GM19099 (cell line): ENCODE results near the gene GLTP.

Experiments used
- POLR2A ChIP-seq: IDR thresholded peaks from 3 replicates; pipeline ENCODE4 v1.6.1; 2011; ENCODE audit warnings: low read depth; ENCODE audit not compliant: insufficient read length; ENCODE audit errors: extremely low read depth

GLTP gene

DNA sequence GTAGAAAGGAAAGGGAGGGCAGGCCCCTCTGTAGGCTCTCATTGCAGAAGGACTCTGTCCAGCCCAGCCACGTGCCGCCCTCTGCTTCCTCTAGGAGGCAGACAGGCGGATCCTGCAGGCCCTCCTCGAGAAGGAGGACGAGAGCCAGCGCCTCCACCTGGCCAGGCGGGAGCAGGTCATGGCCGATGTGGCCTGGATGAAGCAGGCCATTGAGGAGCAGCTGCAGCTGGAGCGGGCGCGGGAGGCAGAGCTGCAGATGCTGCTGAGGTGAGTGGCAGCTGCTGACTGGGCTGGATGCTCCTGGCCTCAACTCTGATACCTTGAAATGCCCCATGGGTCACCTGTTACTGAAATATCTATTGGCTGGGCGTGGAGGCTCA, 30.6 kb upstream of the GLTP start:
- TF ChIP-seq POLR2A, result no peak

- no peak for TF ChIP-seq POLR2A
These were observed 30.1 kb upstream of the GLTP start for GRCh38 chr12:109910254-109910968.

DNA sequence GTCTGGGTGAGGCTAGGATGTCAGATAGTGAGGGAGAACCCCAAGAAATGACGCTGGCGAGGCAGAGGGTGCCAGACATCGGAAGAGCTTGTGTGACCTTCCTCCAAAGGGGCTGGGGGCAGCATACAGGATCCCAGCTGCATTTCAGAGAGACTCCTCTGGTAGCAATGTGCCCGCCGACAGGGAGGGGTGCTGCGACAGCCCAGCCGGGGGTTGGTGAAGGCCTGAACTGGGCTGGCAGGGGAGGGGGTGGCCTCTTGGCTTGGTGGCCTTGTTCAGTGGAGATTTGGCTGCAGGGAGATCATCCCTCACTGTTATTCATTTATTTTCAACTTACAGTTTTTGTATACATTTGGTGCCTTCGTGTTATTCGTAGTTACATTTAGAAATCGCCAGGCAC, 25.0 kb upstream of the GLTP start:
- no peak for TF ChIP-seq POLR2A

DNA sequence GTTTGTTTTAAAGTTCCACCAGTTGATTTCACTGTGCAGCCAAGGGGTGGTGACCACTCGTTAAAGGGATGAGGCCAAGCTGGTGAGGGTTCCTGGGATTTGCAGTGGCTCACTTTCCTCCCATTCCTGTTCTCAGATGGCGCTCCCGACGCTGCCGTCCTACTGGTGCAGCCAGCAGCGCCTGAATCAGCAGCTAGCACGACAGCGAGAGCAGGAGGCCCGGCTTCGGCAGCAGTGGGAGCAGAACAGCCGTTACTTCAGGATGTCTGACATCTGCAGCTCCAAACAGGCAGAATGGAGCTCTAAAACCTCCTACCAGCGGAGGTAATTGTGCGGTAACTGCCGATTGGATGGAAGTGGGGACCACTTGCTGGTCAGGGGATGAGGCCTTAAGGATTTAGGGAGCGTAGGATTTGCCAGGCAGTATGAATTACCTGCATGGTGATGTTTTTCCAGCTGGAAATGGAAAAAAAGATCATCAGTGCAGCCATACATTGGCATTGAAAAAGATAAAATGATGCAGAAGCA, 22.6 kb upstream of the GLTP start:
- no peak for TF ChIP-seq POLR2A

DNA sequence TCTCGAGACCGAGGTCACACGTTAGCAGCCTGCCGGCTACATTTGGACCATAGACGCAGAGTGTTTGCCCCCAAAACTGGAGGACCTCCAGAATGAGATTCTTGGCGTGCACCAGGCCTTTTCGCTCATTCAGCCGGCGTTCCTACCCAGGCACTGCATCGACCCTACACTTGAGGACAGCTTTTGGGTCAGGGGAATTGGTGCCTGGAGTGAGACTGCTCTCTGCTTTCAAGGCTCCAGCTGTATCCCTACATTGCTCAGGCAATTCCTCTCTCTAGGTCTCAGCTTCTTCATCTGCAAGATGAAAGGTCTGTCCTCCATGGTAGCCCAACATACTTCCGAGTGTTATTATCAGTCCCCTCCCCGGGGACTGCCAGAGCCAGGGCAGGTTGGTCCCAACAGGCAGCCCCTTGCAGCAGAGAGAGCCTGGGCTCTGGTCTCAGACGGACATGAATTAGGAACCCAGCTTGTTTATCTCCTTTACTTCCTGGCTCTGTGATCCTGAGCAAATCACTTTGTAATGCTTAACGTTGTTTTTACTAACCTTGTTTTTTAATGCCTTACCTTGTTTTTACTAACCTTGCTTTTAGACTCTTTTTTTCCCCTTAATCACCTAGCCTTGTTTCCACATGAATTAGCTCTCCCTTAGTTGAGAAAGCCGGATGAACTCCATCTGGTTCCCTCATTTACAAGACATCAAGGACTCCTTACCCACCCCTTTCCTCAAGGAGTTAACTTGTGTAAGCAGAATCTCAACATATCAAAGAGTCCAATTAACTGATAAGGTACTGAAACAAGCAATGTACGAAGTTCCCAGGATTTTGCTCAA, 20.6 kb upstream of the GLTP start:
- no peak for TF ChIP-seq POLR2A

GRCh38 chr12:109899783-109900751, 19.7 kb upstream of the GLTP start, which contains the start of gene TCHP:
TSS of gene TCHP (plus strand) at chr12:109900274. CDS start at chr12:109903027, 2,753 bp downstream.
- peak; percentile 57 for TF ChIP-seq POLR2A

- no peak for TF ChIP-seq POLR2A
These were observed 16.7 kb upstream of the GLTP start for GRCh38 chr12:109897029-109897428.

DNA sequence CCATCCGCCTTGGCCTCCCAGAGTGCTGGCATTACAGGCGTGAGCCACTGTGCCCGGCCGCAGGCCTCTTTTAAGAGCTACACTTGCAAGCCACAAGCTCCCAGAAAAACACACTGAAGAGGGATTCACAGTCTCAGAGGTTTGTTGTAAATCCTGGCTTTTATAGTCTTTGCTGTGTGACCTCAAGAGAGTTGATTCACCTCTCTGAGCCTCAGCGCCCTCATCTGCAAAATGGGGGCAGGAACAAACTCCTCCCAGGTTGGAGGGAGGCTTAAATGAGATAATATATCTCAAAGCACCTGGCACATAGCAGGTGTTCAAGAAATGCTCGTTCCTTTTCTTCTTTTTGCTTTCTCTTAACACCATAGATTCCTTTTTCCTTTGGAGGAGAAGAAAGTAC, 15.8 kb upstream of the GLTP start:
- no peak for TF ChIP-seq POLR2A

DNA sequence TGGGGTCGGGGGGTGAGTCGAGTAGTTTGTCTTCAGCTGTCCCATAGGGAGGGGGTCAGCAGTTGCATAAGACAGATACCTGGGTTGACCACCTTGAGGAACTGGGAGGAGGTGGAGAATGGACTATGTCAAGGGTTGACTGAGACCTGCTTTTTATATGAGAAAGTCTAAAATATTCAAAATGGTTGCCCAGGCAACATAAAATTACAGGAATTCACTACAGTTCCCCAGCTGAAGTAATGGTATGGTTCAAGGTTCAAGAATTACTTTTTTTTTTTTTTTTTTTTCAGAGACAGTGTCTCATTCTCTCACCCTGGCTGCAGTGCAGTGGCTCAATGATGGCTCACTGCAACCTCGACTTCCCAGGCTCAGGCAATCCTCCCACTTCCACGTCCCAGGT, 14.6 kb upstream of the GLTP start:
- TF ChIP-seq POLR2A, result no peak

GRCh38 chr12:109893261-109893995, 13.1 kb upstream of the GLTP start:
- no peak for TF ChIP-seq POLR2A

GRCh38 chr12:109892748-109893147, 12.4 kb upstream of the GLTP start:
- TF ChIP-seq POLR2A, result no peak

- no peak for TF ChIP-seq POLR2A
These were observed 11.9 kb upstream of the GLTP start for GRCh38 chr12:109892165-109892715.

- no peak for TF ChIP-seq POLR2A
These were observed 10.4 kb upstream of the GLTP start for GRCh38 chr12:109890620-109891170.
